GM23248 (cell line): ENCODE data around the gene FNDC3B.

Experiments used
- EZH2 ChIP-seq: fragments of 200-600 bp; sonication (generic); IDR thresholded peaks from 2 replicates; pipeline ENCODE4 v1.6.1; 2018; ENCODE audit warnings: antibody characterized with exemption, mild to moderate bottlenecking; ENCODE audit not compliant: insufficient read depth, poor library complexity, severe bottlenecking
- EZH2phosphoT487 ChIP-seq: fragments of 200-600 bp; sonication (generic); IDR thresholded peaks from 2 replicates; pipeline ENCODE4 v1.6.1; 2018; ENCODE audit warnings: antibody characterized with exemption, moderate library complexity, mild to moderate bottlenecking, low read depth; ENCODE audit not compliant: insufficient read depth

- TF ChIP-seq EZH2: no peak
- no peak for TF ChIP-seq EZH2phosphoT487
Measured at GRCh38 chr3:172153335-172153861, 114.0 kb downstream of the FNDC3B start.
